Measurements from ENCODE around the gene SCRN1.

DNA sequence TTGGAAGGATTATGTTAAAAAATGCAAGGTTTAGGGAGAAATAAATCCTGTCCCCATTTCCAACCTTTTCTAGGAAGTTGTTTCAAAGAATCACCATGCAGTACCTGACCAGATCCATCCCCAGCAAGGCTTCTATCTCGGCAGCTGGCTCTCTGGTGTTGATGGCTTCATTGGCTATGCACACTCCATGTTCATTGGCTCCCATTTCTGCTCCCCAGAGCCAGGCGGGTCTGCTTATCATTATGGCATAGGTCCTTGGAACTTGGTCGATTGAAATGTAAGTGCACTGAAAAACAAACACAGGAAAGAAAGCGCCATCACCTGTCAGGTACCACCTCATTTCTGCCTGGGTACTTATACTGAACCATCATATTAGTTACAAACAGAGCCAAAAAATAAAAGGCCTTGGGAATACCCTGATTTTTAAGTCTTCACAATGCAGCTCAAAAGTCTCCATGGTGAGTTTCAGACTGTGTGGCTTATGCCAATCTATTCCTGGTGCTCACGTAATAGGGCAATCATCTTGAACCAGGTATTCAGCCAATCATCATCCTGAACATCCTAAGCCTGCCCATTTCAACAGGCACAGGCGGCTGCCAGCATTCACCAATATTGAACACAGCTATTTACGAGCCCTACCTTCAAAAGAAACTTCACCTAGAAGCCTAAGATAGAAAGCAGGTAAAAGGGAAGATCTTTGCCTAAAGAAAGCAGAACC lies 34.4 kb downstream of the SCRN1 start:
- TF ChIP-seq, protein P1, sequence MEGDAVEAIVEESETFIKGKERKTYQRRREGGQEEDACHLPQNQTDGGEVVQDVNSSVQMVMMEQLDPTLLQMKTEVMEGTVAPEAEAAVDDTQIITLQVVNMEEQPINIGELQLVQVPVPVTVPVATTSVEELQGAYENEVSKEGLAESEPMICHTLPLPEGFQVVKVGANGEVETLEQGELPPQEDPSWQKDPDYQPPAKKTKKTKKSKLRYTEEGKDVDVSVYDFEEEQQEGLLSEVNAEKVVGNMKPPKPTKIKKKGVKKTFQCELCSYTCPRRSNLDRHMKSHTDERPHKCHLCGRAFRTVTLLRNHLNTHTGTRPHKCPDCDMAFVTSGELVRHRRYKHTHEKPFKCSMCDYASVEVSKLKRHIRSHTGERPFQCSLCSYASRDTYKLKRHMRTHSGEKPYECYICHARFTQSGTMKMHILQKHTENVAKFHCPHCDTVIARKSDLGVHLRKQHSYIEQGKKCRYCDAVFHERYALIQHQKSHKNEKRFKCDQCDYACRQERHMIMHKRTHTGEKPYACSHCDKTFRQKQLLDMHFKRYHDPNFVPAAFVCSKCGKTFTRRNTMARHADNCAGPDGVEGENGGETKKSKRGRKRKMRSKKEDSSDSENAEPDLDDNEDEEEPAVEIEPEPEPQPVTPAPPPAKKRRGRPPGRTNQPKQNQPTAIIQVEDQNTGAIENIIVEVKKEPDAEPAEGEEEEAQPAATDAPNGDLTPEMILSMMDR (IDR thresholded peaks at IDR 0.05), result no peak
- TF ChIP-seq JAZF1 (CRISPR knock-in tag; IDR thresholded peaks at IDR 0.05) (no peak), SP1 (CRISPR knock-in tag; conservative IDR thresholded peaks at IDR 0.05) (no peak)
- TF ChIP-seq, protein P2, sequence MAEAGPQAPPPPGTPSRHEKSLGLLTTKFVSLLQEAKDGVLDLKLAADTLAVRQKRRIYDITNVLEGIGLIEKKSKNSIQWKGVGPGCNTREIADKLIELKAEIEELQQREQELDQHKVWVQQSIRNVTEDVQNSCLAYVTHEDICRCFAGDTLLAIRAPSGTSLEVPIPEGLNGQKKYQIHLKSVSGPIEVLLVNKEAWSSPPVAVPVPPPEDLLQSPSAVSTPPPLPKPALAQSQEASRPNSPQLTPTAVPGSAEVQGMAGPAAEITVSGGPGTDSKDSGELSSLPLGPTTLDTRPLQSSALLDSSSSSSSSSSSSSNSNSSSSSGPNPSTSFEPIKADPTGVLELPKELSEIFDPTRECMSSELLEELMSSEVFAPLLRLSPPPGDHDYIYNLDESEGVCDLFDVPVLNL (CRISPR knock-in tag; IDR thresholded peaks at IDR 0.05; ENCODE audit: borderline replicate concordance, low read depth), result no peak
